Body of pancreas (tissue), 4 donors: ENCODE measurements around the gene SPDYA. TPM values are rescaled to one million over a fixed set of nuclear protein-coding genes. Genes with fewer than 3 reads are reported as not detected.
"Not testable (repeated sequence)": the region's sequence is repeated elsewhere in the genome, so short reads cannot be mapped to it uniquely, and the experiment has no call there.

Experiments
- ATAC-seq: fragments of 150-250 bp; one replicate; pipeline ENCODE4 v1.9.1; 2016
- DNase-seq, 4 donors: peaks; one replicate each; pipeline ENCODE4 v3.0.0-alpha.2; 2019
- H3K27ac ChIP-seq, 4 donors: fragments of 200-600 bp; sonication (generic); 1 replicate in 3 of 4; 2 replicates in 1 of 4; pipeline versions ENCODE4 v1.5.1 to v1.6.1; 2016 to 2019; ENCODE audit warnings: mild to moderate bottlenecking in 1 of 4, mixed read lengths in 1 of 4, moderate library complexity in 1 of 4
- H3K27me3 ChIP-seq, 2 donors: fragments of 200-600 bp; sonication (generic); one replicate each; pipeline ENCODE4 v1.6.0; 2016; ENCODE audit warnings: mild to moderate bottlenecking in 1 of 2
- H3K36me3 ChIP-seq, 2 donors: fragments of 200-600 bp; sonication (generic); replicated peaks in 1 of 2; 2 replicates each; pipeline ENCODE4 v1.5.1; 2016; ENCODE audit warnings: low read depth in 2 of 2; ENCODE audit not compliant: insufficient read depth in 1 of 2
- H3K4me1 ChIP-seq: fragments of 200-600 bp; sonication (generic); one replicate; pipeline ENCODE4 v1.6.0; 2016
- H3K4me3 ChIP-seq, 2 donors: fragments of 200-600 bp; sonication (generic); 1 replicate in 1 of 2; 2 replicates in 1 of 2; pipeline ENCODE4 v1.5.1; 2016 to 2019
- H3K9me3 ChIP-seq, 3 donors: fragments of 200-600 bp; sonication (generic); 1 replicate in 2 of 3; 2 replicates in 1 of 3; pipeline ENCODE4 v1.5.1; 2016
- POLR2A ChIP-seq, 3 donors: fragments of 450-650 bp; IDR thresholded peaks; one replicate each; pipeline ENCODE4 v1.6.1; 2016; ENCODE audit warnings: antibody characterized with exemption in 3 of 3, mild to moderate bottlenecking in 2 of 3
- WGBS, 2 donors: methylation state at CpG; one replicate each; pipeline ENCODE4 v1.1.5; 2017; 5-methylcytosine and 5-hydroxymethylcytosine counted together
- intact Hi-C: fragments of 100-400 bp; cut with DNase I; formaldehyde crosslinking; loops from one replicate; pipeline ENCODE4 v1.15.1; 2023
- total RNA-seq, 2 donors: library from RNA; depleted of rRNA; stranded (reverse); fragments of >200 nt; gene quantifications; one replicate each; pipeline ENCODE4 v1.1.0, GENCODE V29; 2016
- TF ChIP-seq, protein P1 (sequence below), 7 experiments: fragments of 450-650 bp in 4 of 7; fragments of 200-600 bp in 3 of 7; sonication (generic) in 3 of 7; IDR thresholded peaks; one replicate each; pipeline ENCODE4 v1.5.1; 2016 to 2019; ENCODE audit warnings: antibody characterized with exemption in 7 of 7

SPDYA gene
- total RNA-seq, 2 donors from 2014 or later: 0.26 to 1.6 TPM

GRCh38 chr2:28778392-28778791, 32.2 kb upstream of the SPDYA start:
- no peak overlapping the region for H3K27ac ChIP-seq
- H3K4me3 ChIP-seq: no peak overlapping the region
- ATAC-seq: no peak
- peaks cover 14 to 23% of the 10 kb centered on the region in 2 donors for H3K36me3 ChIP-seq
- H3K9me3 ChIP-seq: no peaks in the 10 kb centered on the region
- intact Hi-C loops: no loop called here
- no peak for DNase-seq
- WGBS, 2 donors: 90 to 92% methylated on average over 5 of the region's 5 CpGs
- no peak for TF ChIP-seq POLR2A (IDR thresholded peaks at IDR 0.05)
- TF ChIP-seq, protein P1, sequence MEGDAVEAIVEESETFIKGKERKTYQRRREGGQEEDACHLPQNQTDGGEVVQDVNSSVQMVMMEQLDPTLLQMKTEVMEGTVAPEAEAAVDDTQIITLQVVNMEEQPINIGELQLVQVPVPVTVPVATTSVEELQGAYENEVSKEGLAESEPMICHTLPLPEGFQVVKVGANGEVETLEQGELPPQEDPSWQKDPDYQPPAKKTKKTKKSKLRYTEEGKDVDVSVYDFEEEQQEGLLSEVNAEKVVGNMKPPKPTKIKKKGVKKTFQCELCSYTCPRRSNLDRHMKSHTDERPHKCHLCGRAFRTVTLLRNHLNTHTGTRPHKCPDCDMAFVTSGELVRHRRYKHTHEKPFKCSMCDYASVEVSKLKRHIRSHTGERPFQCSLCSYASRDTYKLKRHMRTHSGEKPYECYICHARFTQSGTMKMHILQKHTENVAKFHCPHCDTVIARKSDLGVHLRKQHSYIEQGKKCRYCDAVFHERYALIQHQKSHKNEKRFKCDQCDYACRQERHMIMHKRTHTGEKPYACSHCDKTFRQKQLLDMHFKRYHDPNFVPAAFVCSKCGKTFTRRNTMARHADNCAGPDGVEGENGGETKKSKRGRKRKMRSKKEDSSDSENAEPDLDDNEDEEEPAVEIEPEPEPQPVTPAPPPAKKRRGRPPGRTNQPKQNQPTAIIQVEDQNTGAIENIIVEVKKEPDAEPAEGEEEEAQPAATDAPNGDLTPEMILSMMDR (IDR thresholded peaks at IDR 0.05): no peak
- no peaks in the 10 kb centered on the region for H3K27me3 ChIP-seq
- peaks cover 23% of the 10 kb centered on the region for H3K4me1 ChIP-seq

DNA sequence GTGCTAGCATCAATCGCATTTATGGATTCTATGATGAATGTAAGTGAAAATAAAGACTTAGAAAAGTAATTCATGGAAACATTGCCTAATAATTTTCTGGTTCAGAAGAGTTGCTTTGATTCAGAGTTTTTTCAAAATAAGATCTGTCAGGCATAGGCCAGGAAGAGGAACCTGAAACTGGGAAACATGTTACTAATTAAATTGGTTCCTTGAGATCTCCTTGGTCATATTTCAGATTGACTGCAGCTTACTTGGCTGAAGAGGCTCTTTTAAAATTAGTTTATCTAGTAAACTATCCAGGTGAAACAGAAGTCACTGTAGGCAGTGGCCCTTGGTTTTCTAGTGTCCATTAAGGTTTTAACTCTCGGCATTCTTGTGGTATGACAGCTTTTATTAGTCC, 31.6 kb upstream of the SPDYA start:
- Histone ChIP-seq H3K27ac (no peak overlapping the region), H3K27me3 (no peaks in the 10 kb centered on the region), H3K4me1 (peaks cover 19% of the 10 kb centered on the region), H3K9me3 (no peaks in the 10 kb centered on the region), H3K36me3 (peaks cover 14 to 25% of the 10 kb centered on the region in 2 donors), H3K4me3 (no peak overlapping the region)
- WGBS, 2 donors: 91 to 98% methylated on average over 2 of the region's 2 CpGs
- TF ChIP-seq POLR2A (IDR thresholded peaks at IDR 0.05): no peak
- TF ChIP-seq, protein P1 (IDR thresholded peaks at IDR 0.05): no peak
- intact Hi-C loops: no loop called here
- ATAC-seq: no peak
- no peak for DNase-seq

DNA sequence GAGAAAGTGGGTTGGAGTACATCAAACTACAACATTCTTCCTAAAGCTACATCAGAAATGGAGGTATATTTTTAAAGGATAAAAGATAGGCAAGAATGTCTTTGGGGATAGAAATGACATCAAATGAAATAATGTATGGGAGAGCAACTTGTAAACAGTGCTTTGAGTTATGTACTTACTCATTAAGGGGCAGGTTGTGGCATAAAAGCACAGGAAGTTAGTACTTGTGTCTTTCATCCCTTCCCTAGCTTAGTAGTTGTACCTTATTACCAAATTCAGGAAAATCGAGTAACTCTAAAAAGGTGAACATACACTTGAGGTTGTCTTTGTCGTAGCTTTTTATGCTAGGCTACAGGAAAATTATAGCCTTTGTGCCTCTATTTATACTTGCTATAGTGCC, 30.1 kb upstream of the SPDYA start:
- no peaks in the 10 kb centered on the region for H3K27me3 ChIP-seq
- intact Hi-C loops: no loop called here
- no peak overlapping the region for H3K27ac ChIP-seq
- peaks cover 14 to 33% of the 10 kb centered on the region in 2 donors for H3K36me3 ChIP-seq
- WGBS, 2 donors: 74 to 83% methylated on average over 2 of the region's 2 CpGs
- ATAC-seq: no peak
- TF ChIP-seq POLR2A (IDR thresholded peaks at IDR 0.05): no peak
- H3K4me3 ChIP-seq: no peak overlapping the region
- no peaks in the 10 kb centered on the region for H3K9me3 ChIP-seq
- DNase-seq: no peak
- H3K4me1 ChIP-seq: peaks cover 16% of the 10 kb centered on the region

- H3K36me3 ChIP-seq: peaks cover 14 to 39% of the 10 kb centered on the region in 2 donors
- DNase-seq: no peak
Observed at GRCh38 chr2:28782423-28782822, 28.2 kb upstream of the SPDYA start.

GRCh38 chr2:28784570-28784969, 26.1 kb upstream of the SPDYA start:
- DNase-seq, H3K9me3 ChIP-seq, H3K4me1 ChIP-seq, H3K27ac ChIP-seq, ATAC-seq, H3K4me3 ChIP-seq, intact Hi-C loops, H3K27me3 ChIP-seq: not testable (repeated sequence)
- 85 to 95% methylated on average over 4 to 7 of the region's 7 CpGs for WGBS, 2 donors
- H3K36me3 ChIP-seq: peaks cover 14 to 41% of the 10 kb centered on the region in 2 donors

More at GRCh38 chr2:28782423-28782822, 28.2 kb upstream of the SPDYA start:
- peaks cover 3% of the 10 kb centered on the region for H3K4me1 ChIP-seq
- 49 to 80% methylated on average over 3 of the region's 3 CpGs for WGBS, 2 donors
- intact Hi-C loops: no loop called here
- no peaks in the 10 kb centered on the region for H3K27me3 ChIP-seq
- H3K9me3 ChIP-seq: no peaks in the 10 kb centered on the region
- H3K27ac ChIP-seq: no peak overlapping the region
- no peak for ATAC-seq
- H3K4me3 ChIP-seq: no peak overlapping the region
- TF ChIP-seq, protein P1 (IDR thresholded peaks at IDR 0.05): no peak
- no peak for TF ChIP-seq POLR2A (IDR thresholded peaks at IDR 0.05)

DNA sequence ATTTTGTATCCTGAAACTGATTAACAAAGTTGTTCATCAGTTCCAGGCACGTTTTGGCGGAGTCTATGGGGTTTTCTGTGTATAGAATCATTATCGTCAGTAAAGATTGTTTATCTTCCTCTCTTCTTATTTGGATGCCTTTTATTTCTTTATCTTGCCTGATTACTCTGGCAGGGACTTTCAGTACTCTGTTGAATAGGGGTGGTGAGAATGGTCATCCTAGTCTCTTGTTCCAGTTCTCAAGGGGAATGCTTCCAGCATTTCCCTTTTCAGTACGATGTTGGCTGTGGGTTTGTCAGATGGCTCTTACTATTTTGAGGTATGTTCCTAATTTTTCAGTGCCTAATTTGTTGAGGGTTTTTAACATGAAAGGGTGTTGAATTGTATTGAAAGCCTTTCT, 14.0 kb upstream of the SPDYA start:
- ATAC-seq: no peak
- intact Hi-C loops: no loop called here
- WGBS, 2 donors: 62 to 66% methylated on average over 4 of the region's 4 CpGs
- H3K4me1 ChIP-seq: no peaks in the 10 kb centered on the region
- H3K36me3 ChIP-seq: peaks cover 0 to 20% of the 10 kb centered on the region in 2 donors
- no peaks in the 10 kb centered on the region for H3K9me3 ChIP-seq
- H3K27me3 ChIP-seq: no peaks in the 10 kb centered on the region
- no peak overlapping the region for H3K27ac ChIP-seq
- TF ChIP-seq, protein P1 (IDR thresholded peaks at IDR 0.05): no peak
- TF ChIP-seq POLR2A (IDR thresholded peaks at IDR 0.05): no peak
- no peak for DNase-seq
- H3K4me3 ChIP-seq: no peak overlapping the region
